Keratinocyte (primary cell): ENCODE measurements around the gene TAF1B. TPM values are rescaled to one million over a fixed set of nuclear protein-coding genes. Genes with fewer than 3 reads are reported as not detected.

ENCODE experiments used
- DNase-seq: peaks from one replicate; pipeline ENCODE4 v3.0.0-alpha.2; 2011; ENCODE audit warnings: low read depth, missing footprints, low spot score
- FAIRE-seq: peaks from 2 replicates; lab custom pipeline; 2011; peaks lifted over from hg19 to GRCh38; lab: Jason Lieb, UNC
- H2AFZ ChIP-seq: 2 replicates; pipeline ENCODE4 v1.6.0; 2012; ENCODE audit warnings: low read length, control low read depth, inconsistent platforms; ENCODE audit not compliant: control insufficient read depth
- H3K27ac ChIP-seq: 2 replicates; pipeline ENCODE4 v1.5.1; 2011; ENCODE audit warnings: low read length; ENCODE audit not compliant: control insufficient read depth, insufficient read depth
- H3K27me3 ChIP-seq: 3 replicates; pipeline ENCODE4 v1.6.0; 2011; ENCODE audit warnings: low read length; ENCODE audit not compliant: control insufficient read depth, insufficient read depth; ENCODE audit errors: extremely low read depth
- H3K36me3 ChIP-seq, 2 experiments: 2 replicates in 1 of 2; 3 replicates in 1 of 2; pipeline ENCODE4 v1.5.1; 2011; ENCODE audit warnings: low read length in 2 of 2, mild to moderate bottlenecking in 1 of 2; ENCODE audit not compliant: control insufficient read depth in 2 of 2, insufficient read depth in 2 of 2; ENCODE audit errors: extremely low read depth in 1 of 2
- H3K4me1 ChIP-seq: 3 replicates; pipeline ENCODE4 v1.5.1; 2011; ENCODE audit warnings: low read length; ENCODE audit not compliant: control insufficient read depth, insufficient read depth; ENCODE audit errors: extremely low read depth
- H3K4me2 ChIP-seq: 3 replicates; pipeline ENCODE4 v1.6.0; 2011; ENCODE audit warnings: low read depth, low read length; ENCODE audit not compliant: control insufficient read depth, insufficient read depth; ENCODE audit errors: extremely low read depth
- H3K4me3 ChIP-seq, 3 experiments: fragments of 200-600 bp in 1 of 3; sonication (generic) in 1 of 3; 2 replicates in 2 of 3; 3 replicates in 1 of 3; pipeline ENCODE4 v1.5.1; 2011 to 2016; ENCODE audit warnings: low read length in 3 of 3, mild to moderate bottlenecking in 3 of 3, control low read depth in 2 of 3, inconsistent platforms in 1 of 3, low read depth in 1 of 3, mixed read lengths in 1 of 3, mixed run types in 1 of 3, moderate library complexity in 1 of 3; ENCODE audit not compliant: control insufficient read depth in 2 of 3, insufficient read depth in 2 of 3; ENCODE audit errors: extremely low read depth in 1 of 3
- H3K79me2 ChIP-seq: 2 replicates; pipeline ENCODE4 v1.6.0; 2012; ENCODE audit warnings: low read length; ENCODE audit not compliant: control insufficient read depth, insufficient read depth
- H3K9ac ChIP-seq: 3 replicates; pipeline ENCODE4 v1.6.0; 2011; ENCODE audit warnings: low read length; ENCODE audit not compliant: control insufficient read depth, insufficient read depth; ENCODE audit errors: extremely low read depth
- H3K9me1 ChIP-seq: 3 replicates; pipeline ENCODE4 v1.6.0; 2011; ENCODE audit warnings: low read length; ENCODE audit not compliant: control insufficient read depth, insufficient read depth; ENCODE audit errors: extremely low read depth
- H3K9me3 ChIP-seq: 2 replicates; pipeline ENCODE4 v1.5.1; 2012; ENCODE audit warnings: low read depth, low read length; ENCODE audit not compliant: control insufficient read depth
- H4K20me1 ChIP-seq: 3 replicates; pipeline ENCODE4 v1.6.0; 2011; ENCODE audit warnings: low read length; ENCODE audit not compliant: control insufficient read depth, insufficient read depth; ENCODE audit errors: extremely low read depth
- EZH2 ChIP-seq: IDR thresholded peaks from one replicate; pipeline ENCODE4 v1.6.1; 2012; ENCODE audit warnings: inconsistent platforms, mild to moderate bottlenecking, low read length, moderate library complexity
- dilution Hi-C: fragments of 300-500 bp; cut with MboI; formaldehyde crosslinking; loops from one replicate; pipeline ENCODE4 v1.7.0; 2020; ENCODE audit warnings: low sequenced_read_pairs; ENCODE audit not compliant: extremely low pct_ligation_motif_present
- polyA plus RNA-seq, 5 experiments: library from polyadenylated mRNA; depleted of rRNA in 3 of 5; stranded (reverse) in 3 of 5; stranded (forward) in 1 of 5; unstranded in 1 of 5; fragments of >200 nt; gene quantifications; 1 replicate in 1 of 5; 2 replicates in 3 of 5; 3 replicates in 1 of 5; pipeline versions ENCODE4 v1.2.1 to v1.2.3, GENCODE V29; 2011 to 2012; ENCODE audit warnings: missing spikeins in 2 of 5, low read depth in 1 of 5, low replicate concordance in 1 of 5
- TF ChIP-seq, protein P1 (sequence below), 3 experiments: IDR thresholded peaks in 1 of 3; conservative IDR thresholded peaks in 1 of 3; optimal IDR thresholded peaks in 1 of 3; 2 replicates in 2 of 3; 3 replicates in 1 of 3; pipeline versions ENCODE3 to v1.5.1; 2011; ENCODE audit warnings: low read length in 3 of 3, mild to moderate bottlenecking in 3 of 3, moderate library complexity in 2 of 3, control low read depth in 1 of 3, inconsistent platforms in 1 of 3; ENCODE audit not compliant: insufficient read depth in 2 of 3; ENCODE audit errors: extremely low read depth in 1 of 3

Gene TAF1B
- polyA plus RNA-seq, 1 donor (not counting 4 experiments of a cell fraction or from before 2014, with no cell fraction given), result 16.5 TPM

DNA sequence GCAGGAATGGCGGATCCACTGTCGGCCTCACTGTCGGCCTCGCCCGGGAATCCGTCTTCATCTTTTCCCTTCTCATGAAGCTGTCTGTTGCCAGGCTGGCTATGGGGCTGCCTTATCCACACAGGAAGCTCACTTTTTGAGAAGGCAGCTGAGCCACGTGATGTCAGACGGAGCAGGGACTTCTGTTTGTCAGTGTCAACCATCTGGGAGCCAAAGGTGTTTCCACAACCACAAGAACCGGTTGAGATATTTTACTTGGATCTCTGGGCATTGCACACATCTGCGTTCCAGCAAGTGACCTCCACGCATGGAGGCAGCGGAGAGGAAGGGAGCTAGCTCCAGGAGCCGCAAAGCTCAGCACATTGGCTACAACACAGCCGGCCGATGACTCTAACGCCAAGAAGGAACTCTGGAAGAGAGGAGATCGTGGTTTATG is 27.4 kb upstream of the TAF1B start:
- no peaks in the 10 kb centered on the region for H3K79me2 ChIP-seq
- H3K4me2 ChIP-seq, result no peak overlapping the region
- H3K4me3 ChIP-seq, result no peak overlapping the region
- FAIRE-seq (no peak), DNase-seq (no peak)
- H3K4me1 ChIP-seq, result peaks cover 41% of the 10 kb centered on the region
- no peak overlapping the region for H3K9ac ChIP-seq
- dilution Hi-C loops, result no loop called here
- no peaks in the 10 kb centered on the region for H3K9me1 ChIP-seq
- H4K20me1 ChIP-seq, result no peaks in the 10 kb centered on the region
- H3K36me3 ChIP-seq, result no peaks in the 10 kb centered on the region
- no peaks in the 10 kb centered on the region for H3K27me3 ChIP-seq
- H3K9me3 ChIP-seq, result no peaks in the 10 kb centered on the region
- TF ChIP-seq, protein P1, sequence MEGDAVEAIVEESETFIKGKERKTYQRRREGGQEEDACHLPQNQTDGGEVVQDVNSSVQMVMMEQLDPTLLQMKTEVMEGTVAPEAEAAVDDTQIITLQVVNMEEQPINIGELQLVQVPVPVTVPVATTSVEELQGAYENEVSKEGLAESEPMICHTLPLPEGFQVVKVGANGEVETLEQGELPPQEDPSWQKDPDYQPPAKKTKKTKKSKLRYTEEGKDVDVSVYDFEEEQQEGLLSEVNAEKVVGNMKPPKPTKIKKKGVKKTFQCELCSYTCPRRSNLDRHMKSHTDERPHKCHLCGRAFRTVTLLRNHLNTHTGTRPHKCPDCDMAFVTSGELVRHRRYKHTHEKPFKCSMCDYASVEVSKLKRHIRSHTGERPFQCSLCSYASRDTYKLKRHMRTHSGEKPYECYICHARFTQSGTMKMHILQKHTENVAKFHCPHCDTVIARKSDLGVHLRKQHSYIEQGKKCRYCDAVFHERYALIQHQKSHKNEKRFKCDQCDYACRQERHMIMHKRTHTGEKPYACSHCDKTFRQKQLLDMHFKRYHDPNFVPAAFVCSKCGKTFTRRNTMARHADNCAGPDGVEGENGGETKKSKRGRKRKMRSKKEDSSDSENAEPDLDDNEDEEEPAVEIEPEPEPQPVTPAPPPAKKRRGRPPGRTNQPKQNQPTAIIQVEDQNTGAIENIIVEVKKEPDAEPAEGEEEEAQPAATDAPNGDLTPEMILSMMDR (optimal IDR thresholded peaks at IDR 0.05 in 1 of 3, IDR thresholded peaks at IDR 0.05 in 1 of 3, conservative IDR thresholded peaks at IDR 0.05 in 1 of 3; ENCODE audit: extremely low read depth in 1 of 3, insufficient read depth in 2 of 3, low read length in 3 of 3), result no peak
- no peak for TF ChIP-seq EZH2
- H2AFZ ChIP-seq, result no peak overlapping the region
- no peak overlapping the region for H3K27ac ChIP-seq

DNA sequence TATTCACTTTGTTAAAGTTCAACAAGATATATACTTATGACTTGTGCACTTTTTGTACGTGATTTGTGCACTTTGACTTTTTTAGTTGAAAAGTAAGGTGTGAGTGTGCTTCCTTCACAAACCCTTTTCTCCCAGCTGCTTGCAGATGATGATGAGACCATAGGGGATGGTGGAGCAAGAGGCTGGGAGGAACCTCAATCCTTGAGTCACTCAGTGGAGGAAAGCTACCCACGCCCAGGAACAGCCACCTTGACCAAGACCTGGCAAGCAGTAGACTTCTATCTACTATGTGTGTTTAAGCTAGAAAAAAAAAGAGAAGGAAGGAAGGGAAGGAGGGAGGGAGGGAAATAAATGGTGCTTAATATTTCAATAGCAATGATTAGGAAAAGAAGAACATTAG is 25.2 kb upstream of the TAF1B start:
- H3K79me2 ChIP-seq, result no peaks in the 10 kb centered on the region
- no peaks in the 10 kb centered on the region for H4K20me1 ChIP-seq
- H3K4me3 ChIP-seq, result no peak overlapping the region
- H3K9ac ChIP-seq, result no peak overlapping the region
- H3K9me3 ChIP-seq, result no peaks in the 10 kb centered on the region
- H2AFZ ChIP-seq, result no peak overlapping the region
- dilution Hi-C loops, result no loop called here
- H3K27ac ChIP-seq, result no peak overlapping the region
- no peaks in the 10 kb centered on the region for H3K36me3 ChIP-seq
- peaks cover 23% of the 10 kb centered on the region for H3K4me1 ChIP-seq
- no peak for FAIRE-seq
- H3K9me1 ChIP-seq, result no peaks in the 10 kb centered on the region
- no peaks in the 10 kb centered on the region for H3K27me3 ChIP-seq
- DNase-seq, result no peak
- TF ChIP-seq, protein P1 (optimal IDR thresholded peaks at IDR 0.05 in 1 of 3, IDR thresholded peaks at IDR 0.05 in 1 of 3, conservative IDR thresholded peaks at IDR 0.05 in 1 of 3; ENCODE audit: extremely low read depth in 1 of 3, insufficient read depth in 2 of 3, low read length in 3 of 3), result no peak
- TF ChIP-seq EZH2, result no peak
- H3K4me2 ChIP-seq, result no peak overlapping the region
